Kasumi-1 (cell line): ENCODE results near the gene PHF20.
"Not testable (repeated sequence)": the region's sequence is repeated elsewhere in the genome, so short reads cannot be mapped to it uniquely, and the experiment has no call there.

ENCODE experiments used
- DNase-seq, 2 experiments: peaks; one replicate each; lab custom pipeline; 2025; lab: John Stamatoyannopoulos, UW

The PHF20 gene

GRCh38 chr20:35839904-35840303 is 68.1 kb downstream of the PHF20 start:
- DNase-seq, result peak in 1 of 2 experiments; percentile 11

GRCh38 chr20:35840421-35840820 is 68.6 kb downstream of the PHF20 start:
- no peak for DNase-seq

- DNase-seq, result no peak
Measured at GRCh38 chr20:35842361-35842760, 70.5 kb downstream of the PHF20 start.

- DNase-seq, result not testable (repeated sequence)
Measured at GRCh38 chr20:35843894-35844293, 72.1 kb downstream of the PHF20 start.

GRCh38 chr20:35845561-35845960 is 73.7 kb downstream of the PHF20 start:
- no peak for DNase-seq

- no peak for DNase-seq
Measured at GRCh38 chr20:35849706-35850105, 77.9 kb downstream of the PHF20 start.

- peak in 1 of 2 experiments; percentile 22 for DNase-seq
Measured at GRCh38 chr20:35851659-35852058, 79.8 kb downstream of the PHF20 start.

- no peak for DNase-seq
Measured at GRCh38 chr20:35854713-35855348, 83.0 kb downstream of the PHF20 start.

- DNase-seq, result not testable (repeated sequence)
Measured at GRCh38 chr20:35855641-35856040, 83.8 kb downstream of the PHF20 start.

GRCh38 chr20:35856866-35857265 is 85.1 kb downstream of the PHF20 start:
- no peak for DNase-seq

GRCh38 chr20:35866418-35867202 is 94.8 kb downstream of the PHF20 start:
- no peak for DNase-seq

- no peak for DNase-seq
Measured at GRCh38 chr20:35870541-35871258, 98.9 kb downstream of the PHF20 start.

- no peak for DNase-seq
Measured at GRCh38 chr20:35871259-35871771, 99.5 kb downstream of the PHF20 start.

- no peak for DNase-seq
Measured at GRCh38 chr20:35876033-35876320, 104.2 kb downstream of the PHF20 start.

- DNase-seq, result no peak
Measured at GRCh38 chr20:35877611-35878010, 105.8 kb downstream of the PHF20 start.

- no peak for DNase-seq
Measured at GRCh38 chr20:35878113-35878625, 106.4 kb downstream of the PHF20 start.

- DNase-seq, result no peak
Measured at GRCh38 chr20:35881676-35882075, 109.9 kb downstream of the PHF20 start.

- not testable (repeated sequence) for DNase-seq
Measured at GRCh38 chr20:35882427-35883161, 110.8 kb downstream of the PHF20 start.

- no peak for DNase-seq
Measured at GRCh38 chr20:35883336-35883777, 111.5 kb downstream of the PHF20 start.

- DNase-seq, result peak; percentile 68 to 77
Measured at GRCh38 chr20:35883778-35884540, 112.1 kb downstream of the PHF20 start.

GRCh38 chr20:35884541-35884865 is 112.7 kb downstream of the PHF20 start:
- no peak for DNase-seq
